ENCODE results near the gene CCDC167.

- TF ChIP-seq CTCF (IDR thresholded peaks at IDR 0.05) (no peak), POLR2A (IDR thresholded peaks at IDR 0.05) (no peak)
Observed at GRCh38 chr6:37539171-37540028, 39.7 kb upstream of the CCDC167 start.
